GM23338 (cell line): ENCODE measurements around the gene PPCDC. TPM values are rescaled to one million over a fixed set of nuclear protein-coding genes. Genes with fewer than 3 reads are reported as not detected.

Source experiments
- ATAC-seq: fragments of 200-7000 bp; cut with Tn5 transposase; 3 replicates; pipeline ENCODE4 v1.9.1; 2020
- DNase-seq: peaks from one replicate; pipeline ENCODE4 v3.0.0-alpha.2; 2015; ENCODE audit warnings: low spot score
- H2AFZ ChIP-seq: fragments of 200-600 bp; sonication (generic); 2 replicates; pipeline ENCODE4 v1.8.0; 2016; ENCODE audit warnings: antibody characterized with exemption, mild to moderate bottlenecking, moderate library complexity
- H3F3A ChIP-seq: fragments of 200-600 bp; sonication (generic); replicated peaks from 2 replicates; pipeline ENCODE4 v1.8.0; 2017; ENCODE audit warnings: antibody characterized with exemption, mixed run types, low read depth
- H3K27ac ChIP-seq: fragments of 200-600 bp; sonication (generic); 2 replicates; pipeline ENCODE4 v1.6.1; 2016; ENCODE audit warnings: low read depth
- H3K27me3 ChIP-seq: fragments of 200-600 bp; sonication (generic); 2 replicates; pipeline ENCODE4 v1.8.0; 2016; ENCODE audit warnings: mild to moderate bottlenecking, mixed run types, moderate library complexity; ENCODE audit not compliant: insufficient read depth
- H3K36me3 ChIP-seq: fragments of 200-600 bp; sonication (generic); 2 replicates; pipeline ENCODE4 v1.8.0; 2016; ENCODE audit warnings: mild to moderate bottlenecking; ENCODE audit not compliant: insufficient read depth
- H3K4me1 ChIP-seq: fragments of 200-600 bp; sonication (generic); 2 replicates; pipeline ENCODE4 v1.8.0; 2016; ENCODE audit warnings: mild to moderate bottlenecking, moderate library complexity; ENCODE audit not compliant: insufficient read depth
- H3K4me2 ChIP-seq: fragments of 200-600 bp; sonication (generic); 2 replicates; pipeline ENCODE4 v1.7.1; 2017; ENCODE audit warnings: mixed run types
- H3K4me3 ChIP-seq: fragments of 200-600 bp; sonication (generic); 2 replicates; pipeline ENCODE4 v1.6.1; 2016; ENCODE audit warnings: mixed run types
- H3K79me2 ChIP-seq: fragments of 200-600 bp; sonication (generic); replicated peaks from 2 replicates; pipeline ENCODE4 v1.8.0; 2017; ENCODE audit warnings: mild to moderate bottlenecking; ENCODE audit not compliant: insufficient read depth
- H3K9me2 ChIP-seq: fragments of 200-600 bp; sonication (generic); 2 replicates; pipeline ENCODE4 v1.8.0; 2017; ENCODE audit not compliant: insufficient read depth
- H4K20me1 ChIP-seq: fragments of 200-600 bp; sonication (generic); replicated peaks from 2 replicates; pipeline ENCODE4 v1.8.0; 2017; ENCODE audit warnings: mild to moderate bottlenecking; ENCODE audit not compliant: insufficient read depth
- H3K27ac Mint-ChIP-seq: 2 replicates; pipeline ENCODE4 v1.8.0; 2020; ENCODE audit warnings: inconsistent platforms, mild to moderate bottlenecking, moderate library complexity, mixed read lengths
- H3K27me3 Mint-ChIP-seq: 3 replicates; pipeline ENCODE4 v1.8.0; 2022; ENCODE audit warnings: low read depth, mild to moderate bottlenecking, moderate library complexity, mixed read lengths, inconsistent platforms; ENCODE audit not compliant: insufficient read depth, poor library complexity
- H3K36me3 Mint-ChIP-seq: 3 replicates; pipeline ENCODE4 v1.8.0; 2021; ENCODE audit warnings: low read depth, mild to moderate bottlenecking, inconsistent platforms, moderate library complexity, mixed read lengths
- H3K4me1 Mint-ChIP-seq: 3 replicates; pipeline ENCODE4 v1.8.0; 2020; ENCODE audit warnings: mild to moderate bottlenecking, inconsistent platforms, mixed read lengths
- H3K4me3 Mint-ChIP-seq: 3 replicates; pipeline ENCODE4 v1.8.0; 2021; ENCODE audit warnings: moderate library complexity, mild to moderate bottlenecking, inconsistent platforms, mixed read lengths
- H3K9me3 Mint-ChIP-seq: 3 replicates; pipeline ENCODE4 v1.8.0; 2020; ENCODE audit warnings: moderate library complexity, mild to moderate bottlenecking, inconsistent platforms, mixed read lengths
- CREB1 ChIP-seq: fragments of 250-450 bp; sonication (Bioruptor Pico); IDR thresholded peaks from 2 replicates; pipeline ENCODE4 v1.5.0; 2020; ENCODE audit warnings: low read depth, mild to moderate bottlenecking, moderate library complexity
- EZH2 ChIP-seq: fragments of 200-600 bp; sonication (generic); IDR thresholded peaks from one replicate; pipeline ENCODE4 v1.8.0; 2017; ENCODE audit warnings: antibody characterized with exemption, mild to moderate bottlenecking, low read depth; ENCODE audit not compliant: unreplicated experiment
- EZH2phosphoT487 ChIP-seq: fragments of 200-600 bp; sonication (generic); IDR thresholded peaks from one replicate; pipeline ENCODE4 v1.8.1; 2018; ENCODE audit warnings: antibody characterized with exemption; ENCODE audit not compliant: unreplicated experiment
- JUNB ChIP-seq: IDR thresholded peaks from one replicate; pipeline ENCODE4 v1.6.1; 2016; ENCODE audit warnings: antibody characterized with exemption; ENCODE audit not compliant: unreplicated experiment
- NANOG ChIP-seq: IDR thresholded peaks from 2 replicates; pipeline ENCODE4 v1.6.1; 2016; ENCODE audit warnings: antibody characterized with exemption, borderline replicate concordance
- POLR2AphosphoS5 ChIP-seq: IDR thresholded peaks from 2 replicates; pipeline ENCODE4 v1.6.1; 2016; ENCODE audit warnings: antibody characterized with exemption, low read depth
- STAT1 ChIP-seq: IDR thresholded peaks from one replicate; pipeline ENCODE4 v1.6.1; 2016; ENCODE audit warnings: antibody characterized with exemption; ENCODE audit not compliant: unreplicated experiment
- ZNF114 ChIP-seq: fragments of 250-450 bp; sonication (Bioruptor Pico); IDR thresholded peaks from 2 replicates; pipeline ENCODE4 v1.5.0; 2020; ENCODE audit warnings: mild to moderate bottlenecking, moderate library complexity
- ZNF331 ChIP-seq: fragments of 250-450 bp; sonication (Bioruptor Pico); IDR thresholded peaks from 2 replicates; pipeline ENCODE4 v1.5.0; 2020; ENCODE audit warnings: low read depth, mild to moderate bottlenecking, moderate library complexity
- polyA plus RNA-seq: library from polyadenylated mRNA; unstranded; fragments of >200 nt; fragmentation: Nextera tagmentation; extraction: Ambion mirVana; gene quantifications from 2 replicates; pipeline ENCODE4 v1.2.1, GENCODE V29; 2016
- total RNA-seq: library from RNA; depleted of rRNA; stranded (reverse); fragments of >200 nt; shearing (Covaris generic); gene quantifications from 2 replicates; pipeline ENCODE4 v1.2.3, GENCODE V29; 2014
- TF ChIP-seq, protein P1 (sequence below): IDR thresholded peaks from one replicate; pipeline ENCODE4 v1.6.1; 2018; ENCODE audit warnings: antibody characterized with exemption; ENCODE audit not compliant: unreplicated experiment
- TF ChIP-seq, protein P2 (sequence below): fragments of 250-450 bp; sonication (Bioruptor Pico); IDR thresholded peaks from 2 replicates; pipeline ENCODE4 v1.5.0; 2020; ENCODE audit warnings: mild to moderate bottlenecking, moderate library complexity
- TF ChIP-seq, protein P3 (sequence below), 2 experiments: fragments of 200-600 bp in 1 of 2; sonication (generic) in 1 of 2; conservative IDR thresholded peaks; 2 replicates each; pipeline versions ENCODE4 v1.5.1 to v1.6.1; 2016 to 2017; ENCODE audit warnings: antibody characterized with exemption in 2 of 2, low read depth in 2 of 2, mild to moderate bottlenecking in 2 of 2, moderate library complexity in 1 of 2

Gene PPCDC
- total and polyA plus RNA-seq, 2 experiments from 2014 or later, result 17.8 to 40.2 TPM

DNA sequence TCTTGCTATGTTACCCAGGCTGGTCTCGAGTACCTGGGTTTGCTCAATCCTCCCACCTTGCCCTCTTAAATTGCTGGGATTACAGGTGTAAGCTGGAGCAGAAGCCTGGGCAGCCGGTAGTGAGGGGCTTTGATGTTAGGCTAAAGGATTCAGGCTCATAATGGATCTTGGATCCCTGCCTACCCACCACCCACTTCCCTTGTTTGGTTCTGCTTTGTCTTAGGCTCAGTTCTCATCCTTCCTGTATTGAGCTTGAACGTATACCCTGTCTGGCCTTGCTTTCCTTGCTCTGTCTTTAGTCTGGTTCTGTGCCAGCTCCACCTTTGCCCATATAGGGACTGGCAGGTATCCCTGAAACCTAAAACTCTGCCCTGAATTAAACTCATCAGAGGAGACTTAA is 1.7 kb downstream of the PPCDC start (continued):
- no peak for TF ChIP-seq EZH2phosphoT487
- TF ChIP-seq, protein P1, sequence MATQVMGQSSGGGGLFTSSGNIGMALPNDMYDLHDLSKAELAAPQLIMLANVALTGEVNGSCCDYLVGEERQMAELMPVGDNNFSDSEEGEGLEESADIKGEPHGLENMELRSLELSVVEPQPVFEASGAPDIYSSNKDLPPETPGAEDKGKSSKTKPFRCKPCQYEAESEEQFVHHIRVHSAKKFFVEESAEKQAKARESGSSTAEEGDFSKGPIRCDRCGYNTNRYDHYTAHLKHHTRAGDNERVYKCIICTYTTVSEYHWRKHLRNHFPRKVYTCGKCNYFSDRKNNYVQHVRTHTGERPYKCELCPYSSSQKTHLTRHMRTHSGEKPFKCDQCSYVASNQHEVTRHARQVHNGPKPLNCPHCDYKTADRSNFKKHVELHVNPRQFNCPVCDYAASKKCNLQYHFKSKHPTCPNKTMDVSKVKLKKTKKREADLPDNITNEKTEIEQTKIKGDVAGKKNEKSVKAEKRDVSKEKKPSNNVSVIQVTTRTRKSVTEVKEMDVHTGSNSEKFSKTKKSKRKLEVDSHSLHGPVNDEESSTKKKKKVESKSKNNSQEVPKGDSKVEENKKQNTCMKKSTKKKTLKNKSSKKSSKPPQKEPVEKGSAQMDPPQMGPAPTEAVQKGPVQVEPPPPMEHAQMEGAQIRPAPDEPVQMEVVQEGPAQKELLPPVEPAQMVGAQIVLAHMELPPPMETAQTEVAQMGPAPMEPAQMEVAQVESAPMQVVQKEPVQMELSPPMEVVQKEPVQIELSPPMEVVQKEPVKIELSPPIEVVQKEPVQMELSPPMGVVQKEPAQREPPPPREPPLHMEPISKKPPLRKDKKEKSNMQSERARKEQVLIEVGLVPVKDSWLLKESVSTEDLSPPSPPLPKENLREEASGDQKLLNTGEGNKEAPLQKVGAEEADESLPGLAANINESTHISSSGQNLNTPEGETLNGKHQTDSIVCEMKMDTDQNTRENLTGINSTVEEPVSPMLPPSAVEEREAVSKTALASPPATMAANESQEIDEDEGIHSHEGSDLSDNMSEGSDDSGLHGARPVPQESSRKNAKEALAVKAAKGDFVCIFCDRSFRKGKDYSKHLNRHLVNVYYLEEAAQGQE, result no peak

DNA sequence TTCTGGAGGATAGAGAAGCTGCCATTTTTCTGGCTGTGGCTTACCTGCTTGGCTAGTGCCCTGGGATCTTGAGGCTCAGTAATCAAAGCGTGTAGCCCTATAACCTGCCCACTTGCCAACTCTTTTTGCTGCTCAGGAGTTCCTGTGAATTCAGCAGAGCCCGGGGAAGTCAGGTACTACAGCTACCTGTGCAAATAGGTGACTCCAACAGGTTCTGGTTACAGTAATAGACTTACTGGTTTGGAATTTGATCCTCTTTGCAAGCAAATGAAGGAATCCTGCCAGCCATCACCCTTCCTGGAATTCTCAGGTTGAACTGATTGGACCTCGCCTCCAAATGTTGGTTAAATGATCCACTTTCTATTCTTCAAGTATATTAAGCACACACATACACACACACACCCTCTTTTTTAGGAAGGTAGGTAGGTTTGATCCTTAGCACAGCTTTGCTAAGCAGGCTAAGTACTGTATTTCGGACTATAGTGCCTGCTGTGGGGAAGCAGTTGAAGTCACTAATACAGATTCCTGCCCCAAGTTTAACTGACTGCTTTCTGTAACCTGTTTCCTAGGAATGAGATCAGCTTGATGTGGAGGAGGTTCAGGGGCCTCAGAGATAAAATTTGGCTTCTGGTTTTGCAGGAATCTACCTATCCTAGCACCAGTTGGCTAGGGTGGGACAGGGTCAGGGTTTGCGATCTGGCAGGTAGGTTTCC is 2.3 kb downstream of the PPCDC start:
- Histone ChIP-seq H3K36me3 (no peaks in the 10 kb centered on the region), H3K9me2 (no peaks in the 10 kb centered on the region), H3K4me3 (no peak overlapping the region), H3K27ac (no peak overlapping the region), H3K79me2 (peaks cover 14% of the 10 kb centered on the region), H4K20me1 (no peaks in the 10 kb centered on the region), H3F3A (0 out of 2 replicates have a peak, but pooled peaks cover 2% of the 10 kb centered on the region), H3K4me1 (peaks cover 15% of the 10 kb centered on the region; the same call in 1 of the 2 replicates), H2AFZ (no peak overlapping the region), H3K4me2 (no peak overlapping the region), H3K27me3 (no peaks in the 10 kb centered on the region)
- ATAC-seq (no peak), DNase-seq (no peak)
- Mint-ChIP-seq H3K36me3 (peaks cover 12% of the 10 kb centered on the region; the same call in 1 of the 3 replicates), H3K9me3 (no peaks in the 10 kb centered on the region), H3K4me1 (peaks cover 35% of the 10 kb centered on the region), H3K4me3 (peak overlapping the region; percentile 94; the same call in 1 of the 3 replicates), H3K27ac (peak overlapping the region; percentile 49; the same call in 1 of the 2 replicates), H3K27me3 (peaks cover 14% of the 10 kb centered on the region)
- TF ChIP-seq ZNF331 (CRISPR knock-in tag) (no peak), CREB1 (CRISPR knock-in tag) (no peak), EZH2phosphoT487 (no peak), ZNF114 (CRISPR knock-in tag) (no peak), JUNB (no peak), EZH2 (no peak), NANOG (no peak), POLR2AphosphoS5 (no peak), STAT1 (no peak)
- TF ChIP-seq, protein P2, sequence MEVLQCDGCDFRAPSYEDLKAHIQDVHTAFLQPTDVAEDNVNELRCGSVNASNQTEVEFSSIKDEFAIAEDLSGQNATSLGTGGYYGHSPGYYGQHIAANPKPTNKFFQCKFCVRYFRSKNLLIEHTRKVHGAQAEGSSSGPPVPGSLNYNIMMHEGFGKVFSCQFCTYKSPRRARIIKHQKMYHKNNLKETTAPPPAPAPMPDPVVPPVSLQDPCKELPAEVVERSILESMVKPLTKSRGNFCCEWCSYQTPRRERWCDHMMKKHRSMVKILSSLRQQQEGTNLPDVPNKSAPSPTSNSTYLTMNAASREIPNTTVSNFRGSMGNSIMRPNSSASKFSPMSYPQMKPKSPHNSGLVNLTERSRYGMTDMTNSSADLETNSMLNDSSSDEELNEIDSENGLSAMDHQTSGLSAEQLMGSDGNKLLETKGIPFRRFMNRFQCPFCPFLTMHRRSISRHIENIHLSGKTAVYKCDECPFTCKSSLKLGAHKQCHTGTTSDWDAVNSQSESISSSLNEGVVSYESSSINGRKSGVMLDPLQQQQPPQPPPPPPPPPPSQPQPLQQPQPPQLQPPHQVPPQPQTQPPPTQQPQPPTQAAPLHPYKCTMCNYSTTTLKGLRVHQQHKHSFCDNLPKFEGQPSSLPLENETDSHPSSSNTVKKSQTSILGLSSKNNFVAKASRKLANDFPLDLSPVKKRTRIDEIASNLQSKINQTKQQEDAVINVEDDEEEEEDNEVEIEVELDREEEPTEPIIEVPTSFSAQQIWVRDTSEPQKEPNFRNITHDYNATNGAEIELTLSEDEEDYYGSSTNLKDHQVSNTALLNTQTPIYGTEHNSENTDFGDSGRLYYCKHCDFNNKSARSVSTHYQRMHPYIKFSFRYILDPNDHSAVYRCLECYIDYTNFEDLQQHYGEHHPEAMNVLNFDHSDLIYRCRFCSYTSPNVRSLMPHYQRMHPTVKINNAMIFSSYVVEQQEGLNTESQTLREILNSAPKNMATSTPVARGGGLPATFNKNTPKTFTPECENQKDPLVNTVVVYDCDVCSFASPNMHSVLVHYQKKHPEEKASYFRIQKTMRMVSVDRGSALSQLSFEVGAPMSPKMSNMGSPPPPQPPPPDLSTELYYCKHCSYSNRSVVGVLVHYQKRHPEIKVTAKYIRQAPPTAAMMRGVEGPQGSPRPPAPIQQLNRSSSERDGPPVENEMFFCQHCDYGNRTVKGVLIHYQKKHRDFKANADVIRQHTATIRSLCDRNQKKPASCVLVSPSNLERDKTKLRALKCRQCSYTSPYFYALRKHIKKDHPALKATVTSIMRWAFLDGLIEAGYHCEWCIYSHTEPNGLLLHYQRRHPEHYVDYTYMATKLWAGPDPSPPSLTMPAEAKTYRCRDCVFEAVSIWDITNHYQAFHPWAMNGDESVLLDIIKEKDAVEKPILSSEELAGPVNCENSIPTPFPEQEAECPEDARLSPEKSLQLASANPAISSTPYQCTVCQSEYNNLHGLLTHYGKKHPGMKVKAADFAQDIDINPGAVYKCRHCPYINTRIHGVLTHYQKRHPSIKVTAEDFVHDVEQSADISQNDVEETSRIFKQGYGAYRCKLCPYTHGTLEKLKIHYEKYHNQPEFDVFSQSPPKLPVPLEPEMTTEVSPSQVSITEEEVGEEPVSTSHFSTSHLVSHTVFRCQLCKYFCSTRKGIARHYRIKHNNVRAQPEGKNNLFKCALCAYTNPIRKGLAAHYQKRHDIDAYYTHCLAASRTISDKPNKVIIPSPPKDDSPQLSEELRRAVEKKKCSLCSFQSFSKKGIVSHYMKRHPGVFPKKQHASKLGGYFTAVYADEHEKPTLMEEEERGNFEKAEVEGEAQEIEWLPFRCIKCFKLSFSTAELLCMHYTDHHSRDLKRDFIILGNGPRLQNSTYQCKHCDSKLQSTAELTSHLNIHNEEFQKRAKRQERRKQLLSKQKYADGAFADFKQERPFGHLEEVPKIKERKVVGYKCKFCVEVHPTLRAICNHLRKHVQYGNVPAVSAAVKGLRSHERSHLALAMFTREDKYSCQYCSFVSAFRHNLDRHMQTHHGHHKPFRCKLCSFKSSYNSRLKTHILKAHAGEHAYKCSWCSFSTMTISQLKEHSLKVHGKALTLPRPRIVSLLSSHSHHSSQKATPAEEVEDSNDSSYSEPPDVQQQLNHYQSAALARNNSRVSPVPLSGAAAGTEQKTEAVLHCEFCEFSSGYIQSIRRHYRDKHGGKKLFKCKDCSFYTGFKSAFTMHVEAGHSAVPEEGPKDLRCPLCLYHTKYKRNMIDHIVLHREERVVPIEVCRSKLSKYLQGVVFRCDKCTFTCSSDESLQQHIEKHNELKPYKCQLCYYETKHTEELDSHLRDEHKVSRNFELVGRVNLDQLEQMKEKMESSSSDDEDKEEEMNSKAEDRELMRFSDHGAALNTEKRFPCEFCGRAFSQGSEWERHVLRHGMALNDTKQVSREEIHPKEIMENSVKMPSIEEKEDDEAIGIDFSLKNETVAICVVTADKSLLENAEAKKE (CRISPR knock-in tag), result no peak
- TF ChIP-seq, protein P3, sequence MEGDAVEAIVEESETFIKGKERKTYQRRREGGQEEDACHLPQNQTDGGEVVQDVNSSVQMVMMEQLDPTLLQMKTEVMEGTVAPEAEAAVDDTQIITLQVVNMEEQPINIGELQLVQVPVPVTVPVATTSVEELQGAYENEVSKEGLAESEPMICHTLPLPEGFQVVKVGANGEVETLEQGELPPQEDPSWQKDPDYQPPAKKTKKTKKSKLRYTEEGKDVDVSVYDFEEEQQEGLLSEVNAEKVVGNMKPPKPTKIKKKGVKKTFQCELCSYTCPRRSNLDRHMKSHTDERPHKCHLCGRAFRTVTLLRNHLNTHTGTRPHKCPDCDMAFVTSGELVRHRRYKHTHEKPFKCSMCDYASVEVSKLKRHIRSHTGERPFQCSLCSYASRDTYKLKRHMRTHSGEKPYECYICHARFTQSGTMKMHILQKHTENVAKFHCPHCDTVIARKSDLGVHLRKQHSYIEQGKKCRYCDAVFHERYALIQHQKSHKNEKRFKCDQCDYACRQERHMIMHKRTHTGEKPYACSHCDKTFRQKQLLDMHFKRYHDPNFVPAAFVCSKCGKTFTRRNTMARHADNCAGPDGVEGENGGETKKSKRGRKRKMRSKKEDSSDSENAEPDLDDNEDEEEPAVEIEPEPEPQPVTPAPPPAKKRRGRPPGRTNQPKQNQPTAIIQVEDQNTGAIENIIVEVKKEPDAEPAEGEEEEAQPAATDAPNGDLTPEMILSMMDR (conservative IDR thresholded peaks at IDR 0.05; ENCODE audit: low read depth in 2 of 2), result no peak
